ENCODE measurements around the gene EIF1B.

GRCh38 chr3:40350529-40350928 lies 41.0 kb downstream of the EIF1B start:
- TF ChIP-seq CTCF (IDR thresholded peaks at IDR 0.05; ENCODE audit: borderline replicate concordance, extremely low read depth, low read length, poor library complexity, severe bottlenecking) (no peak), EZH2 (IDR thresholded peaks at IDR 0.05; ENCODE audit: borderline replicate concordance, low read depth, low read length, severe bottlenecking) (no peak)
